Stimulated activated naive CD4-positive, alpha-beta T cell treated with Interleukin-2 at 50 U/mL for 16 hours (primary cell): ENCODE data around the gene NLRP9.

Experiments
- DNase-seq: peaks from one replicate; lab custom pipeline; 2025; lab: John Stamatoyannopoulos, UW

NLRP9 gene

DNA sequence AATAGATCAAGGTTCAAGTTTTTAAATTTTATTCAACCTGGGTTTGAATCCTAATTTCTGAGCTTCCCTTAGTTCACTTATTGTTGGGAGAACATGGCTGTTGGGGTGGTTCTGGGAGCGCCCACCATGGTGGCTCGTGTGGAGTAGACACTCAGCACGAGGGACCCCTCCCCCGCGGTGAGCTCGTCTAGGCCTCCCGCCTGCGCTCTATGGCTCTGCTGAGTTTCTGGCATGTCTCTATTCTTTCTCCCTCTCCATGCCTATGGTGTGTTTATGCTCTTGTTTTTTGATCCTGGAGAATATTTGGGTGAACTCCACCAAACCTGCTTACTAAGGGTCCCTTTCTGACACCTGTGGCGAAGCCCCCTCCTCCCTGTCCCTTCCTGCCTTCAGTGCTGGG, 64.7 kb downstream of the NLRP9 start:
- DNase-seq = no peak

DNA sequence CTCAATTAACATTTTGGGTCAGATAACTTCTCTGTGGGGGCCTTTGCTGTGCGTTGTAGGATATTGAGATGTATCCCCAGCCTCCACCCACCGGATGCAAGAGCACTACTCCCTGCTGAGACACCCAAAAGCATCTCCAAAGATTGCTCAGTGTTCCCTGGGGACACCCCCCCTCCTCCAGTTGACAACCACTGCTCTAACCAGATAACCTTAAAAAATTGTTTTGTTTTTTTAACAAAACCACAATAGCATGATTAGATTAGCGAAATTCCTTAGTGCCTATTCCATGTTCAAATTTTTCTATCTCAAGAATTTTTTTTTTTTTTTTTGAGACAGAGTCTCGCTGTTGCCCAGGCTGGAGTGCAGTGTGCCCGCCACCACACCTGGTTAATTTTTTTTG, 65.8 kb downstream of the NLRP9 start:
- DNase-seq = no peak

DNA sequence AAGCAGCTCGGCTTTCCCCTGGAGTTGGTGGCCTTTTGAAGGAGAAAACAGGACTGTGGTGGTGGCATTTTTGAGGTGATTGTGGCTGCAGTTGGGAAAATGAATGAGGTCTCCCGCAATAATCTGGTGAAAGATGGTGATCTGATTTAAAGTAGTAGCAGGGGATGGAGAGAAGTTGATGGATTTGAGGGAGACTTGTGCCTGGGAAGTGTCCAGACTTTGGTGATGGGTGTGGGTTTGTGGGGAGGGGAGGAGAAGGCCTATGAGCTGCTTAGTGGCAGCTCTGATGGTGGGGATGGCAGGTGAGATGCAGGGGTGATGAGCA, 67.2 kb downstream of the NLRP9 start:
- no peak for DNase-seq

DNA sequence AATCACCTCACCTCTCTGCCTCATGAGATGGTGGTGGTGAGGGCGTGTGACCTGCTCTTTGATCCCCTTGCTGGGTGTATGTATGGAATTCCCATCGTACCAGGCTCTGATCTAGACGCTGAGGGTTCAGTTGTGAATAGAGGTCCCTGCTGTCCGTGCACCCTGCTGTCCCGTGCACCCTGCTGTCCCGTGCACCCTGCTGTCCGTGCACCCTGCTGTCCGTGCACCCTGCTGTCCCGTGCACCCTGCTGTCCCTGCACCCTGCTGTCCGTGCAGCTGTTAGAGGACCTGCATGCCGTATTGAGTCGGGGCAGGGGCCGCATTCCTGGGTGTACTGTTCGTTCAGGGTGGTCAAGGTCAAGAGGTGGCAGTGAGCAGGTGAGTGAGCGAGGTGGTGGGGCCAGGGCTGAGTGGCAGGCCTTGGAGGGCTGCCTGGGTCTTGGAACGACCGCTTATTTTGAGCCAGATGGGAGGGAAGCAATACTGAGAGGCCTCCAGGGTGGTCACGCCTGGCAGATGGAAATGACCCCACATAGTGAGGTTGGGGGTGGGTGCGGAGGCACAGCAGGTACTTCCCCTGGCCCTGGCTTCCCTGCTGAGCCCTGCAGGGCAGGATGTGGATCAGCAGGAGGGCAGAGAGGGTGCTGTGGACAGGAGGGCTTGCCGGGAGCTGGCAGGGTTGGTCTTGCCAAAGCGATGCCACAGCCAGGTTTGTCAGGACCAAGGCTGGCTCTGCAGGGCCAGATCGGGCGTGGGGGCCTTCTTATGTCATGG, 67.7 kb downstream of the NLRP9 start:
- DNase-seq = no peak

DNA sequence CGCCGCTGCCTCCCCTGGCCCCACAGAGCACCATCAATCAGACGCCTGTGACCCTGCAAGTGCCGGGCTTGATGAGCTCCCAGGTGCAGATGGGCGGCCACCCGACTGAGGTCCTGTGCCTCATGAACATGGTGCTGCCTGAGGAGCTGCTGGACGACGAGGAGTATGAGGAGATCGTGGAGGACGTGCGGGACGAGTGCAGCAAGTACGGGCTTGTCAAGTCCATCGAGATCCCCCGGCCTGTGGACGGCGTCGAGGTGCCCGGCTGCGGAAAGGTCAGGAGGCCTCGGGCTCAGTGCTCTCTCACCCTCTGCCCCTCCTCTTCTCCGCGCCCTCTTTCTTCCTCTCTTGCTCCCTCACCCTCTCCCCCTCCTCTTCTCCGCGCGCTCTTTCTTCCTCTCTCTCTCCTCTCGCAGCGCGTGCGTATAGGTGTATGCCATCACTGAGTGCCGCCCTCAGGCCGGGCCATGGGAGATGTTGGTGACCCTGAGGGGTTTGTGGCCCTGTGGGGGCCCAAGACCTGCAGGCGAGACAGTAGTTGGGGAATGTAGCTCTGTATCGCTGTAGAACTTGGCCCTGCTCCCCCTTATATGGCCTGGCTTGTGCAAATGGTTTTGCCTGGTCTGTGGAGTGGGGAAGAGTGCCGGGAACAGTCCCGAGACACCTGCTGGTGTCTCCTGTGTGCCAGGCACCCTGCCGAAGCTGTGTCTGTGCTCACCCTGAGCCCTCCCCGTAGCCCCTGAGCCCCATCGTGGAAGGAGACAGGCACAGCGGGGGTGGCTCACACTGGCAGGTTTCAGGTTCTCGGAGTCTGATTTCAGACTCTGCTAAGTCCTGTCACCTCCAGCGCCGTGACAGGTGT, 68.6 kb downstream of the NLRP9 start:
- DNase-seq = no peak

DNA sequence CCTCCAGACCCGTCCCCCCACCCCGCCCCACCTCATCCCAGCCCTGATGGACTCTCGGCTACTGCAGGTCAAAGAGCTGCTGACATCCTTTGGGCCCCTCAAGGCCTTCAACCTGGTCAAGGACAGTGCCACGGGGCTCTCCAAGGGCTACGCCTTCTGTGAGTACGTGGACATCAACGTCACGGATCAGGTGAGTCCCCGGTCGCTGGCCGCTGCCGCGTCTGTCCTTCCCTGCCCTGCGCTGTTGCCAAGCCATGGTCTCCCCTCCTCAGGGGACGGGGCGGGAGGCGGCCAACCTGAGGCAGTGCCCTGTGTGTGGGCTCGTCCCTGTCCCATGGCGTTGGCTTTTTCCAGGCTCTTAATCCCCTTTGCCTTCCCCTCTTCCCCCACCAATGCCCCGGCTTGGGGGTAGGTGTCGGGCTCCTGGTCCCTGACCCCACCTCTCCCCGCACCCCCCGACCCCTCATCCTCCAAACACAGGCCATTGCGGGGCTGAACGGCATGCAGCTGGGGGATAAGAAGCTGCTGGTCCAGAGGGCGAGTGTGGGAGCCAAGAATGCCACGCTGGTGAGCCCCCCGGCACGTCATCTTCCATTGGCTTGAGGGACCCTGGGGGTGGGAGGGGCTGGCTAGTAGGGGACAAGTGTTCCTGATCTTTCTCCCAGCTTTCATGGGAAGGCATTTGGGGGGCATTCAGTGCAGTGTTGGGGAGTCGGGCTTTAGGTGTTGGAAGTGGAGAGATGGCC, 69.4 kb downstream of the NLRP9 start:
- no peak for DNase-seq

DNA sequence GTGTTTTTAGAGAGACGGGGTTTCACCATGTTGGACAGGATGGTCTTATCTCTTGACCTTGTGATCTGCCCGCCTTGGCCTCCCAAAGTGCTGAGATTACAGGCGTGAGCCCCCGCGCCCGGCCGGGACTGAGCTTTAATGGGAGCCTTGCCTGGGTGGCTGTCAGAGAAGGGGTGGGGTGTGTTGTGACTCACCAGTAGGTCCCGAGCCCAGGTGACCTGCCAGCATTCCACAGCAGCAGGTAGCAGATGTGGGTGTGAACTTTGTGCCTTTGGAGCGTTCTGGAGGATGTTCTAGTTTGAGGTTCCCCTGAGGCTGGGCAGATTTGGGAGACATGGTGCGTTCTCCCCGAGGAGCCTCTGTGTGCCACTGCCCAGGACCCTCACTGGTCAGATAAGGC, 70.2 kb downstream of the NLRP9 start:
- DNase-seq = no peak

DNA sequence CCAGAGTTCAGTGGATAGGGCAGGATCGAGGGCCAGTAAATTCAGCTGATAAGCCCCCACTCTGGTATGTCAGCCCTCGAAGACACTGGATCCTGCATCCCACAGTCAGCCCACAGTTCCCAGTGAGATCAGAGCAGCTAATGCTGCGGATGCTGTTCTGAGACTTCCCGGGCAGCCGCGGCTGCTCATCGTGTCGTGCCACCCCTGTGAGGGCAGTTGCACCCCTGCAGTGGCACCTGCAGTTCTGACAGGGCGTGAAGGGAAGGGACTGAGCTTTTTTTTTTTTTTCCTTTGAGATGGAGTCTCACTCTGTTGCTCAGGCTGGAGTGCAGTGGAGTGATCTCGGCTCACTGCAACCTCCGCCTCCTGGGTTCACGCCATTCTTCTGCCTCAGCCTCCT, 70.7 kb downstream of the NLRP9 start:
- no peak for DNase-seq

DNA sequence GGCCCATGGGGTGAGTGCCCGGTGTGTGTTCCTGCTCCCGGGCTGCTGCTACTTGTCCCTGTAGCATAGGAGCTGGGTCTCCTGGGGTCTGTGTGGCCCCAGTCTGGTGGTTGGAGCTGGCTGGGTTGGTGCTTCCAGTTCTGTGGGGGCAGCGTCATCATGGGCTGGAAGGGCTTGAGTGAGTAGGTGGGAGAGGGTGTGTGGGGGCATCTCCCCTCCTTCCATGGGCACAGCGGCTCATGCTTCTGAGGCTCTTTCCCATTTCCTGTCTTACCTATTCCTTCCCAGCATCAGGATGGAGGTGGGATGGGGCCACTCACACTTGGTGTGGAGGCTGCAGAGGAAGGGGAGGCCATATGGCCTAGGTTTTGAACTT, 71.2 kb downstream of the NLRP9 start:
- no peak for DNase-seq

DNA sequence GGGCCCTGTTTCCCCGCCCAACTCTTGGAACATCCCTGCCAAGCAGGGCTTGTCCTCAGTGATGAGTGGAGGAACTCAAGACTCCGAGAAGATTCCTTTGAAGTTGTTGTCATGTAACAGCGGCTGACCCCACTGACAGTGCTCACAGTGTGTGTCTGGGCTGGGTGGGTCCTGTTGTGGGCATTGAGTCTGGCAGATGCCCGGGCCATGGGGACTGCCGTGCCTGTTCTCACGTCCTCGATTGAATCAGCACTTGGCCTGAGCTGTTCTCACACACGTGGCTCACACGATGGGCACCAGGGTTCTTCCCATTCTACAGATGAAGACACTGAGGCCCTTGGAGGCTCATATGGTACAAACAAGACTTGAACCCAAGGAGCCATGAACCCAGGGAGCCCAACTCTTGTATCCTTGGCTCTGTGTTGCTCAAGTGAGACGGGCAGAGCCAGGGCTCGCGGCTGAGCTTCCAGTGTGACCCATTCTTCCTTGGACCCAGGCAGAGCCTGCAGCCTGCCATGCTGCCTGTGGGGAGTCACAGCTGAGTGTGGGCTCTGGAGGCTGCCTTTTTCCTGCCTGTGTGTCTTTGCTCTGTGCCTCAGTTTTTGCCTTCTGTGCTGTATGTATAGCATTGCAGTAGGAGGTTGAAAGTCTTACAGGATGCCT, 71.7 kb downstream of the NLRP9 start:
- no peak for DNase-seq

DNA sequence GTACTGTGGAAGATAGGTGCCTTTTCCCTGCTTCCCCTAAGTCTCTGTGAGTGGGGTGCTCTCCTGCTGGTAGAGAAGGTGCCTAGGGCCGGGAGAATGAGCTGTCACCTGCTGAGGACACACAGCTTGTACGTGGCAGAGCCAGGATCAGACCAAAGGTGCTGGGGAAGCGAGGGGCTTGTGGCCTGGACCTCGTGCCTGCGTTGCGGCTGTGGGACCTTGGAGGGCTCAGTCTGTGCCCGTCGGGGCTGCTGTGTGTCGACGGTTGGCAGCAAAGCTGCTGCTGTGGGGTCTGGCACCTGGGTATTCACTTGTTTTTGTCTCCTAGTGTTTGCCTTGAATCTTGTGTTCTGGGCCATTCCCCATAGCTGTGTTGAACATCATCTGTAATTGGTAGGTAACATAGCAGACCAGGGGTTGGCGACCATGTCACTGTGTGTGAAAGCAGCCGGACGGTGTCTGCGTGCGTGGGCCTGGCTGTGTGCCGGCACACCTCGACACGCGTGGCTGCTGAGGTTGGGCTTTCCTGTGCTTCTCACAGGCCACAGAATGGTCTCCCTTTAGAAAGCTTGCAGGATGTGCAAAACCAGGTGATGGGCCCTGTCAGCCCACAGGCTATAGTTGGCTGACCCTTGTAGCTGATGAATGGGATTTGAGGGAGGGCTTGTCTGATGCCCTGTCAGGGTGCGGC, 74.2 kb downstream of the NLRP9 start:
- no peak for DNase-seq

DNA sequence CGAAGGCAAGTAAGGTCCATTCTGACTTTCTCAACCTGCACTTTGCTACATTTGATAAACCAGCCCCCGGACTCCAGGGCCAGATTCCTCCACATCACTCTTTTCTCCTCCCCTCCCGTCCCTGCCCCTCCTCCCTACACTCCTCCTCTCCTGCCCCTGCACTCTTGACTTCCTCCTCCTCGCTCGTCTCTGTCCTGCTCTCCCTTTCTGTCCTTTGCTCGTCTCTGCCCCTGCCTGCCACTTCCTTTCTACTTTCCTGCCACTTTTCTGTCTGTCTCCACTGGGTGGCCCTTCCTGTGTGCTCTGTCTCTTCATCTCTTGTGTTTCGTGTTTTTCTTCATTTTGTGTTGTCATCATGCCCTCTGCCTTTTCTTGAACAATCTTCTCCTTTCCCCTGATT, 76.4 kb downstream of the NLRP9 start:
- DNase-seq = no peak

DNA sequence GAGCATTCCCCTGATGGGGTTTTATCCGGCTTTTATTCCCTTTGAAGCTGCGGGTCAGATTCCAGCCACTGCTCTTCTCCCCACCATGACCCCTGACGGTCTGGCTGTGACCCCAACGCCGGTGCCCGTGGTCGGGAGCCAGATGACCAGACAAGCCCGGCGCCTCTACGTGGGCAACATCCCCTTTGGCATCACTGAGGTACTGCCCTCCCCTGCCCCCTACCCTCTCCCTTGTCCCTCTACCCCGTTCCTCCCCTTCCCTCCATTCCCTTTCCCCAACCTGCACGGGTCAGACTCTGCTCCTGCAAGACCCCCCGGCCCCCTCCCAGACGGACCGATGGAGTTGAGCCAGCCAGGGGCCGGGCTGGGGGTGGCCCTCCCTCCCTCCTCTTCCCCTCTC, 77.2 kb downstream of the NLRP9 start:
- DNase-seq = no peak

DNA sequence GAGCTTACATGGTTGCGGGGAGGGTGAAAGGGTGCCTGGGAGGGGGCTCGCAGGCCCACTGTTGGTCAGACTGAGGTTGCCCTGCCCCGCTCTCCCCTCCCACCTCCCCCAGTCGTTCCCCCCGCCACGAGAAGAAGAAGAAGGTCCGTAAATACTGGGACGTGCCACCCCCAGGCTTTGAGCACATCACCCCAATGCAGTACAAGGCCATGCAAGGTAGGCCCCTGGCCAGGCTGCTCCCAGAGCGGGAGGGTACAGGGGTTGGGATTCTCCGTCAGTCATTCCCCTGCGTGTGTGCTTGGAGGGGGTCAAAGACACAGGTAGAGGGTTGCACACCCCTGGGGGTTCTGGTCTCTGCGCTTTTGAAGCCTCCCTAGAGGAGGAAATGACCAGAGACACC, 77.8 kb downstream of the NLRP9 start:
- no peak for DNase-seq

DNA sequence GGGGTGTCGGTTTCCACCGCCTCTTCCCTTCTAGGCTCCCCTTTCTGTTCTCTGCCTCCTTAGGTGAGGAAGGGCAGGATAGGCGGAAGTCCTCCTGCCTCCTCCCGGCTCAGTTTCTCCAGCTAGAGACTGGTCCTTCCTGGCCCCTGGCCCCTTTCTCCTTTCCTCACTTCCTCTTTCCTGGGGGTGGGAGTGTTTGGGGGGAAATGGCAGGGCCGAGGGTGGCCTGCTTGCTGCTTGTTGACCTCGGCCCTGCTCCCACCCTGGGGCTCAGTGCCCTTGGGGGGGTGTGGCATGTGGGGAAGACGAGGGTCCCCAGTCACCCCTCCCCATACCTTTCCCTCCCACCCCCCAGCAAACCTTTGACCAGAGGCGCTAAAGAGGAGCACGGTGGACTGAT, 78.4 kb downstream of the NLRP9 start:
- no peak for DNase-seq

DNA sequence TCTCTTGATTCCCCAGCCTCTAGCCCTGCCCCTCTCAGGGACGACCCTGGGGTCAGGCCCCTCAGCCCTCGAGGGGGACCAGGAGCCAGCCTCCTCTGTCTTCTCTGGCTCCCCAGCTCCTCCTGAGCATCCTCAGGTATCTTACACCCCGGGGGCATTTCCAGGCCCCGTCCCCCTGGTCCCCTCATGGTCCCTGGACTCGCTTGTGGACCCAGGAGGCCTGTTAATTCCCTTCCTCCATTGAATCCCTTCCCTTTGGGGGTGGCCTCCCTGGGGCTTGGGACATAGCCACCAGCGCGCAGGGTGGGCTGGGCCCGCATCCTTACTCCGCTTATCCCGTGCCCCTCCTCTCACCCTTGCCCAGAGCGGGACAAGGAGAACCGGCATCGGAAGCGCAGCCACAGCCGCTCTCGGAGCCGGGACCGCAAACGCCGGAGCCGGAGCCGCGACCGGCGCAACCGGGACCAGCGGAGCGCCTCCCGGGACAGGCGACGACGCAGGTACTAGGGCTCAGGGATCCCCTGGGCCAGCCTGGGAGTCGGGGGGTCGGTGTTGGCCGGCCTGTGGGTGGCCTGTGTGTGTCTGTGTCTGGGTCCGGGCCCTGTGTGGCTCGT, 79.2 kb downstream of the NLRP9 start:
- no peak for DNase-seq
